CD4-positive, alpha-beta T cell treated with Interleukin-15 for 4 hours (primary cell): Measurements from ENCODE around the gene FLNB.

ENCODE experiments used
- DNase-seq: peaks from one replicate; pipeline ENCODE4 v3.0.0-alpha.2; 2020; ENCODE audit warnings: low spot score

The FLNB gene

GRCh38 chr3:58106640-58107039 is 98.4 kb downstream of the FLNB start:
- DNase-seq: no peak

- no peak for DNase-seq
Measured at GRCh38 chr3:58107597-58107996, 99.4 kb downstream of the FLNB start.

- DNase-seq: no peak
Measured at GRCh38 chr3:58109752-58110151, 101.5 kb downstream of the FLNB start.

- peak; percentile 6 for DNase-seq
Measured at GRCh38 chr3:58111513-58112184, 103.4 kb downstream of the FLNB start.

- no peak for DNase-seq
Measured at GRCh38 chr3:58112185-58112535, 103.9 kb downstream of the FLNB start.

- no peak for DNase-seq
Measured at GRCh38 chr3:58115175-58115574, 107.0 kb downstream of the FLNB start.

- DNase-seq: peak; percentile 64
Measured at GRCh38 chr3:58116161-58116955, 108.1 kb downstream of the FLNB start.

GRCh38 chr3:58116985-58117384 is 108.8 kb downstream of the FLNB start:
- DNase-seq: no peak

- no peak for DNase-seq
Measured at GRCh38 chr3:58117561-58118181, 109.4 kb downstream of the FLNB start.

- no peak for DNase-seq
Measured at GRCh38 chr3:58119186-58119585, 111.0 kb downstream of the FLNB start.

- DNase-seq: no peak
Measured at GRCh38 chr3:58120075-58120812, 112.0 kb downstream of the FLNB start.

GRCh38 chr3:58121183-58121582 is 113.0 kb downstream of the FLNB start:
- DNase-seq: no peak

- DNase-seq: no peak
Measured at GRCh38 chr3:58122936-58123700, 114.9 kb downstream of the FLNB start.

GRCh38 chr3:58124387-58124786 is 116.2 kb downstream of the FLNB start:
- no peak for DNase-seq

GRCh38 chr3:58129041-58129770 is 121.0 kb downstream of the FLNB start:
- DNase-seq: no peak

GRCh38 chr3:58130591-58130990 is 122.4 kb downstream of the FLNB start:
- DNase-seq: no peak

GRCh38 chr3:58131101-58131825 is 123.0 kb downstream of the FLNB start:
- no peak for DNase-seq

GRCh38 chr3:58132850-58133249 is 124.6 kb downstream of the FLNB start:
- DNase-seq: no peak

GRCh38 chr3:58134468-58134867 is 126.2 kb downstream of the FLNB start:
- no peak for DNase-seq
